Amniotic epithelial cell (primary cell): ENCODE results near the gene SEC14L2.
"Not testable (repeated sequence)": the region's sequence is repeated elsewhere in the genome, so short reads cannot be mapped to it uniquely, and the experiment has no call there.

Experiments used
- DNase-seq: peaks from one replicate; pipeline ENCODE4 v3.0.0-alpha.2; 2010; ENCODE audit warnings: low read depth

SEC14L2 gene

GRCh38 chr22:30455075-30455840 is 58.4 kb downstream of the SEC14L2 start:
- DNase-seq, result no peak

GRCh38 chr22:30457981-30458380 is 61.2 kb downstream of the SEC14L2 start:
- DNase-seq, result no peak

- DNase-seq, result peak; percentile 45
Observed at GRCh38 chr22:30459181-30460052, 62.6 kb downstream of the SEC14L2 start.

GRCh38 chr22:30460147-30460546 is 63.3 kb downstream of the SEC14L2 start:
- no peak for DNase-seq

- not testable (repeated sequence) for DNase-seq
Observed at GRCh38 chr22:30460555-30460954, 63.7 kb downstream of the SEC14L2 start.

GRCh38 chr22:30469165-30469564 is 72.3 kb downstream of the SEC14L2 start:
- DNase-seq, result no peak

- no peak for DNase-seq
Observed at GRCh38 chr22:30470655-30471054, 73.8 kb downstream of the SEC14L2 start.

- no peak for DNase-seq
Observed at GRCh38 chr22:30471616-30472318, 74.9 kb downstream of the SEC14L2 start, which contains the start of gene SEC14L3. TSS of gene SEC14L3 (minus strand) at chr22:30472017. CDS start at chr22:30471958, 59 bp downstream.

- no peak for DNase-seq
Observed at GRCh38 chr22:30472994-30473720, 76.3 kb downstream of the SEC14L2 start.

- no peak for DNase-seq
Observed at GRCh38 chr22:30474121-30474520, 77.3 kb downstream of the SEC14L2 start.
